ENCODE results near the gene CCDC178. TPM values are rescaled to one million over a fixed set of nuclear protein-coding genes. Genes with fewer than 3 reads are reported as not detected.

The CCDC178 gene
- 1.5 TPM for polyA plus RNA-seq (2013, experiment 1 of 4)
- 0.32 TPM for polyA plus RNA-seq (2013, experiment 2 of 4)
- polyA plus RNA-seq (2013, experiment 3 of 4), result 0.96 TPM
- polyA plus RNA-seq (2013, experiment 4 of 4), result 0.45 TPM

GRCh38 chr18:33440060-33441043 is at the start of gene CCDC178:
CCDC178 (minus strand) TSS chr18:33440721; CDS start chr18:33412088, 28,633 bp downstream.
- WGBS, 2 experiments, result 0 to 1% methylated on average over 72 to 76 of the region's 77 CpGs
- H3K4me1 ChIP-seq (ENCODE audit: control insufficient read depth, insufficient read depth, low read length), result no peaks in the 10 kb centered on the region
- H3K36me3 ChIP-seq (ENCODE audit: control insufficient read depth, insufficient read depth, low read length), result no peaks in the 10 kb centered on the region
- H3K27ac ChIP-seq (ENCODE audit: insufficient read depth, low read depth, low read length, poor library complexity, severe bottlenecking), result no peak within 1 kb of the TSS
- peak within 1 kb of the TSS; percentile 65 for H3K4me3 ChIP-seq (ENCODE audit: insufficient read depth, low read depth, low read length)
- H3K9me3 ChIP-seq (ENCODE audit: control insufficient read depth, low read length), result no peaks in the 10 kb centered on the region
- peaks cover 12% of the 10 kb centered on the region for H3K27me3 ChIP-seq (ENCODE audit: control insufficient read depth, insufficient read depth, low read length, poor library complexity, severe bottlenecking)

GRCh38 chr18:33483908-33484307 is 43.4 kb upstream of the CCDC178 start:
- Histone ChIP-seq H3K4me1 (ENCODE audit: control insufficient read depth, insufficient read depth, low read length) (no peaks in the 10 kb centered on the region), H3K36me3 (ENCODE audit: control insufficient read depth, insufficient read depth, low read length) (no peaks in the 10 kb centered on the region), H3K4me3 (ENCODE audit: insufficient read depth, low read depth, low read length) (no peak overlapping the region), H3K27me3 (ENCODE audit: control insufficient read depth, insufficient read depth, low read length, poor library complexity, severe bottlenecking) (no peaks in the 10 kb centered on the region), H3K27ac (ENCODE audit: insufficient read depth, low read depth, low read length, poor library complexity, severe bottlenecking) (no peak overlapping the region), H3K9me3 (ENCODE audit: control insufficient read depth, low read length) (no peaks in the 10 kb centered on the region)
- no CpG with 5 or more reads among the region's 1 CpG for WGBS, 2 experiments

GRCh38 chr18:33472509-33472908 is 32.0 kb upstream of the CCDC178 start:
- 69 to 86% methylated on average over 1 to 2 of the region's 3 CpGs for WGBS, 2 experiments
- Histone ChIP-seq H3K9me3 (ENCODE audit: control insufficient read depth, low read length) (no peaks in the 10 kb centered on the region), H3K4me3 (ENCODE audit: insufficient read depth, low read depth, low read length) (no peak overlapping the region), H3K4me1 (ENCODE audit: control insufficient read depth, insufficient read depth, low read length) (no peaks in the 10 kb centered on the region), H3K27ac (ENCODE audit: insufficient read depth, low read depth, low read length, poor library complexity, severe bottlenecking) (no peak overlapping the region), H3K27me3 (ENCODE audit: control insufficient read depth, insufficient read depth, low read length, poor library complexity, severe bottlenecking) (no peaks in the 10 kb centered on the region), H3K36me3 (ENCODE audit: control insufficient read depth, insufficient read depth, low read length) (no peaks in the 10 kb centered on the region)

- Histone ChIP-seq H3K27me3 (ENCODE audit: control insufficient read depth, insufficient read depth, low read length, poor library complexity, severe bottlenecking) (no peaks in the 10 kb centered on the region), H3K4me1 (ENCODE audit: control insufficient read depth, insufficient read depth, low read length) (no peaks in the 10 kb centered on the region), H3K4me3 (ENCODE audit: insufficient read depth, low read depth, low read length) (no peak overlapping the region), H3K36me3 (ENCODE audit: control insufficient read depth, insufficient read depth, low read length) (no peaks in the 10 kb centered on the region), H3K9me3 (ENCODE audit: control insufficient read depth, low read length) (no peaks in the 10 kb centered on the region), H3K27ac (ENCODE audit: insufficient read depth, low read depth, low read length, poor library complexity, severe bottlenecking) (no peak overlapping the region)
- WGBS, 2 experiments, result 88 to 100% methylated on average over 1 of the region's 2 CpGs
Measured at GRCh38 chr18:33470216-33470615, 29.7 kb upstream of the CCDC178 start.

GRCh38 chr18:33469699-33470098 is 29.2 kb upstream of the CCDC178 start:
- Histone ChIP-seq H3K27ac (ENCODE audit: insufficient read depth, low read depth, low read length, poor library complexity, severe bottlenecking) (no peak overlapping the region), H3K4me3 (ENCODE audit: insufficient read depth, low read depth, low read length) (no peak overlapping the region), H3K36me3 (ENCODE audit: control insufficient read depth, insufficient read depth, low read length) (no peaks in the 10 kb centered on the region), H3K27me3 (ENCODE audit: control insufficient read depth, insufficient read depth, low read length, poor library complexity, severe bottlenecking) (no peaks in the 10 kb centered on the region), H3K9me3 (ENCODE audit: control insufficient read depth, low read length) (no peaks in the 10 kb centered on the region), H3K4me1 (ENCODE audit: control insufficient read depth, insufficient read depth, low read length) (no peaks in the 10 kb centered on the region)
- WGBS, 2 experiments, result 91 to 98% methylated on average over 3 of the region's 3 CpGs

GRCh38 chr18:33467531-33467930 is 27.0 kb upstream of the CCDC178 start:
- Histone ChIP-seq H3K4me1 (ENCODE audit: control insufficient read depth, insufficient read depth, low read length) (no peaks in the 10 kb centered on the region), H3K27me3 (ENCODE audit: control insufficient read depth, insufficient read depth, low read length, poor library complexity, severe bottlenecking) (no peaks in the 10 kb centered on the region), H3K4me3 (ENCODE audit: insufficient read depth, low read depth, low read length) (no peak overlapping the region), H3K9me3 (ENCODE audit: control insufficient read depth, low read length) (no peaks in the 10 kb centered on the region), H3K36me3 (ENCODE audit: control insufficient read depth, insufficient read depth, low read length) (no peaks in the 10 kb centered on the region), H3K27ac (ENCODE audit: insufficient read depth, low read depth, low read length, poor library complexity, severe bottlenecking) (no peak overlapping the region)
- 95 to 100% methylated on average over 1 of the region's 1 CpG for WGBS, 2 experiments

GRCh38 chr18:33466822-33467221 is 26.3 kb upstream of the CCDC178 start:
- no peaks in the 10 kb centered on the region for H3K36me3 ChIP-seq (ENCODE audit: control insufficient read depth, insufficient read depth, low read length)
- WGBS, 2 experiments, result no CpG with 5 or more reads among the region's 1 CpG

GRCh38 chr18:33460681-33461080 is 20.2 kb upstream of the CCDC178 start:
- Histone ChIP-seq H3K9me3 (ENCODE audit: control insufficient read depth, low read length) (no peaks in the 10 kb centered on the region), H3K27ac (ENCODE audit: insufficient read depth, low read depth, low read length, poor library complexity, severe bottlenecking) (no peak overlapping the region), H3K36me3 (ENCODE audit: control insufficient read depth, insufficient read depth, low read length) (no peaks in the 10 kb centered on the region), H3K27me3 (ENCODE audit: control insufficient read depth, insufficient read depth, low read length, poor library complexity, severe bottlenecking) (no peaks in the 10 kb centered on the region), H3K4me3 (ENCODE audit: insufficient read depth, low read depth, low read length) (no peak overlapping the region), H3K4me1 (ENCODE audit: control insufficient read depth, insufficient read depth, low read length) (no peaks in the 10 kb centered on the region)
- WGBS, 2 experiments, result 83 to 92% methylated on average over 1 of the region's 1 CpG

More at GRCh38 chr18:33466822-33467221, 26.3 kb upstream of the CCDC178 start:
- H3K27me3 ChIP-seq (ENCODE audit: control insufficient read depth, insufficient read depth, low read length, poor library complexity, severe bottlenecking), result no peaks in the 10 kb centered on the region
- H3K4me3 ChIP-seq (ENCODE audit: insufficient read depth, low read depth, low read length), result no peak overlapping the region
- H3K4me1 ChIP-seq (ENCODE audit: control insufficient read depth, insufficient read depth, low read length), result no peaks in the 10 kb centered on the region
- H3K9me3 ChIP-seq (ENCODE audit: control insufficient read depth, low read length), result no peaks in the 10 kb centered on the region
- H3K27ac ChIP-seq (ENCODE audit: insufficient read depth, low read depth, low read length, poor library complexity, severe bottlenecking), result no peak overlapping the region

GRCh38 chr18:33459612-33460011 is 19.1 kb upstream of the CCDC178 start:
- Histone ChIP-seq H3K36me3 (ENCODE audit: control insufficient read depth, insufficient read depth, low read length) (no peaks in the 10 kb centered on the region), H3K9me3 (ENCODE audit: control insufficient read depth, low read length) (no peaks in the 10 kb centered on the region), H3K4me3 (ENCODE audit: insufficient read depth, low read depth, low read length) (no peak overlapping the region), H3K27me3 (ENCODE audit: control insufficient read depth, insufficient read depth, low read length, poor library complexity, severe bottlenecking) (no peaks in the 10 kb centered on the region), H3K4me1 (ENCODE audit: control insufficient read depth, insufficient read depth, low read length) (no peaks in the 10 kb centered on the region), H3K27ac (ENCODE audit: insufficient read depth, low read depth, low read length, poor library complexity, severe bottlenecking) (no peak overlapping the region)

GRCh38 chr18:33446604-33447003 is 6.1 kb upstream of the CCDC178 start:
- no peak overlapping the region for H3K27ac ChIP-seq (ENCODE audit: insufficient read depth, low read depth, low read length, poor library complexity, severe bottlenecking)
- 0% methylated on average over 1 of the region's 1 CpG; no CpG with 5 or more reads in 1 of the 2 experiments for WGBS, 2 experiments
- peaks cover 3% of the 10 kb centered on the region for H3K27me3 ChIP-seq (ENCODE audit: control insufficient read depth, insufficient read depth, low read length, poor library complexity, severe bottlenecking)
- H3K4me3 ChIP-seq (ENCODE audit: insufficient read depth, low read depth, low read length), result no peak overlapping the region
- no peaks in the 10 kb centered on the region for H3K36me3 ChIP-seq (ENCODE audit: control insufficient read depth, insufficient read depth, low read length)
- H3K9me3 ChIP-seq (ENCODE audit: control insufficient read depth, low read length), result no peaks in the 10 kb centered on the region
- H3K4me1 ChIP-seq (ENCODE audit: control insufficient read depth, insufficient read depth, low read length), result no peaks in the 10 kb centered on the region
